NCI-H1436 treated with DMSO at 0.1 percent for 48 hours (cell line): Measurements from ENCODE around the gene MYO1H.
"Not testable (repeated sequence)": the region's sequence is repeated elsewhere in the genome, so short reads cannot be mapped to it uniquely, and the experiment has no call there.

Source experiments
- DNase-seq: peaks from one replicate; lab custom pipeline; 2025; lab: John Stamatoyannopoulos, UW

MYO1H gene

DNA sequence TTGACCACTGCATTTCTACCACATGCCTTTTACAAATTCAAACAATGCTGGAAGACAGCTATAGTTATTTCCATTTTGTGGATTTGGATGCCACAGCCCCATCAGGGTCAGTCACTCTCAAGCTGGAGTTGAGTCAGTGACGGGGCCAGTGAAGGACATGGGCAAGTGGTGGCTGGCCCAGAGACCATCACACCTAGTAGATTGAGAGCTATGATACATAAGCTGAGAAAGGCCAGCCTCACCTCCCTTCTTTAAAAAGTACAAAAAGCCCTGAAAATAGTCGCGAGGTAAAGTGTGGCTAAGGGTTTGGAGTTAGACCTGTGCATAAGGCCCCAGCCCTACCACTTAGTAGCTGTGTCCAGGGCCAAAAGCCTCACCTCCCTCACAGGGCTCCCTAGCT is 125.3 kb downstream of the MYO1H start:
- no peak for DNase-seq

DNA sequence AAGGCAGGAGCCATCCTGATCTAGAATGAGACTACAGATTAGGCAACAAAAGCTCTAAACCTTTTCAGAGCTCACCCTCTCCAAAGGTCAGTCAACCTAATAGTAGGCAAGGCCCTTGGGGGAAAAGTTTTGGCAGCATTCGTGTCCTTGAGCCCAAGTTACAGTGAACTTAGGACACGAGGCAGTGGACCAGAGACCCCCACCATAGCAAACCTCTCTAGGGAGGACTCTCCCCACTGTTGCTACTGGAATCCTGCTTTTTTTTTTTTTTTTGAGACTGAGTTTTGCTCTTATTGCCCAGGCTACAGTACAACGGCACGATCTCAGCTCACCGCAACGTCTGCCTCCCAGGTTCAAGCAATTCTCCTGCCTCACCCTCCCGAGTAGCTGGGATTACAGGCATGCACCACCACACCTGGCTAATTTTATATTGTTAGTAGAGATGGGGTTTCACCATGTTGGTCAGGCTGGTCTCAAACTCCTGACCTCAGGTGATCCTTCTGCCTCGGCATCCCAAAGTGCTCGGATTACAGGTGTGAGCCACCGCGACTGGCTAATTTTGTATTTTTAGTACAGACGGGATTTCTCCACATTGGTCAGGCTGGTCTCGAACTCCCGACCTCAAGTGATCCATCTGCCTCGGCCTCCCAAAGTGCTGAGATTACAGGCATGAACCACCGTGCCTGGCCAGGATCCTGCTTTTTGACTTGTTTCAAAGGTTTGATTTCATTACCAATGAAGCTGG is 126.0 kb downstream of the MYO1H start:
- DNase-seq = not testable (repeated sequence)

GRCh38 chr12:109475121-109475520 is 127.4 kb downstream of the MYO1H start:
- DNase-seq = no peak

DNA sequence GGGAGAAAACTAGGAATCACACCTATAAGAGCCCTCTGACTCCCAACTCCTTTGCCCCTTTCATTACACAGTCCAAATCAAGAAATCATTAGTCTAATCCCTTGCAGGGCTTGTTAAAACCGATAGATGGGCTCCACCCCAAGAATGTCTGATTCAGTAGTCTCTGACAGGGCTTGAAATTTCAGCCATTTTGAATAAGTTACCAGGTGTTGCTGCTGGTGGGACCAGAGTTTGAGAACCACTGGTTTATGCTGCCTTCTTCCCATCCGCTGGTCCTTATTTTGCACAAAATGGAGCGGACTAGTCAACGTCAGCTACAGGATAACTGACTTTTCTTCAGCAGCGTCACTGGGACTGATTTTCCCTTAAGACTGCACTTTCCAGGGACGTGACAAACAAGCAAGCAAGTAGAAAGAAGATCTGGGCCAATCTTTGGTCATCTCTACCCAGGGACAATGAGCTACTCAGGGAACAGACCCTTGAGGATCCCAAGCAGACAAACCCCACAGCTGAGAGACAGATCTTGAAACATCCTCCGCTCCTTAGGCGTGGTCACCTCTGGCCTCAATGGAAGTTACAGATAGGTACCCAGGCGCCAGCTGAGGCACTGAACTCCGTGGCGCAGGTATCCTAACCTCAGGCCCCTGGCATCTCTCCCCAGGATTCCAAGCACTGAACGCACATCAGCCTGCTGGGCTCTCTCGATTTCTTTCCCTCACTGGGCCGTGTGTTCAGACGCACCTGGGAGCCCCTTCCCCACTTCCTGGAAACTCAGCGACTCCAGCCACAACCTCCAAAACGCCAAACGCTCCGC is 128.5 kb downstream of the MYO1H start:
- DNase-seq = no peak

DNA sequence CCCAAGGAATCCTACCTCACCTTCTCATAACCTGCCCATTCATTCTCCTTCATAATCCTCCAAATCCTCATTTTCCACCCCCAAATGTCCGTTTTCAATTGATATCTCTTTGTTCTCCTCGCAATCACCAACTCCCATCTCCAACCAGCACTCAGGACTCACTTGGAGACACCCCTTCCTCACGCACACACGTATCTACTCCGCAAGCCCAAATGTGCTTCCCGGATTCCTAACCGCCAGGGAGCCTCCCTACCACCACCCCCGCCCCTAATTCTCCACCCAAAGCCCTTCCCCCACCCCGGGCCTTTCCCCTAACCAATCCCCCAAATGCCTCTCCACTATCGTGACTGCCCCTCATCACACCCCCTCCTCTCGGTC is 129.1 kb downstream of the MYO1H start:
- no peak for DNase-seq

DNA sequence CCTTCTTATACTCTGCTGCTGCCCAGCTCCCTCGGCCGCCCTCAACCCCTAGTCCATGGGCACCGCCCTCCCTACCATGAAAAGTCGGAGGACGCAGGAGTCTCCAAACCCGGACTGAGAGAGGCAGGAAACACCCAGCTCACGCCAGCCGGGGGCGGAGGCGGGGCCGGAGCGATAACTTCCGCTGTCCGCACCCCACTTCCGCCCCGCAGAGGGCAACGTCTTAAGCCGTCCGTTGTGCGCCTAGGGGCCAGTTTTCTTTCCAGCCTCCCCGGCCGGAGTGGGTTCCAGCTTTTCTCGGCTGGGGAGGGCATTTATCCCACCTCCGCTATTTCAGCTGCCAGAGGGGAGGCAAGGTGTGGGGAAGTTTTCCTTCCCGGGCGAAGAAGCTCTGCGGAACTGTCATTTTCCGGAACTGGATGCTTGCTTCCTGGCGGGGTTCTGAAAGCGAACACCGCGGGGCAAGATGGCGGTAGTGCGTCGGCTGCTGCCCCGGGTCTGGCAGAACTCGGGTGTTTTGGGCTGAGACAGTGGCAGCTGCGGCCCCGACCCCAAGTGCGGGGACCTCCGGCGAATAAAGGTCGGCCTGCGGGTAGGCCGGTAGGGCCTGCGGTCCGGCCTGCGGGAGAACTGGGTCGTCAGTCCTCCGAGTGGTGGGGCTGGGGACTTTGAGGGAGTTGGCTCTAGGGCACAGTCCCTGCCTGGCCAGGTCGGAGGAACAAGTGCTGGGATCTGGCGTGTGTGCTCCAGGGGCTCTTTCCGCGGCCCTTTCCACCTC is 129.7 kb downstream of the MYO1H start, which contains the start of the genes KCTD10 and UBE3B:
KCTD10 (minus strand) TSS at position 116 of the 778 bp plus-strand sequence; CDS start at position 78, 38 bp downstream.
UBE3B (plus strand) TSS at position 450 of the 778 bp plus-strand sequence. CDS start 5,918 bp downstream, outside the sequence.
- peak; percentile 25 for DNase-seq

GRCh38 chr12:109477963-109478315 is 130.2 kb downstream of the MYO1H start:
- DNase-seq = no peak

DNA sequence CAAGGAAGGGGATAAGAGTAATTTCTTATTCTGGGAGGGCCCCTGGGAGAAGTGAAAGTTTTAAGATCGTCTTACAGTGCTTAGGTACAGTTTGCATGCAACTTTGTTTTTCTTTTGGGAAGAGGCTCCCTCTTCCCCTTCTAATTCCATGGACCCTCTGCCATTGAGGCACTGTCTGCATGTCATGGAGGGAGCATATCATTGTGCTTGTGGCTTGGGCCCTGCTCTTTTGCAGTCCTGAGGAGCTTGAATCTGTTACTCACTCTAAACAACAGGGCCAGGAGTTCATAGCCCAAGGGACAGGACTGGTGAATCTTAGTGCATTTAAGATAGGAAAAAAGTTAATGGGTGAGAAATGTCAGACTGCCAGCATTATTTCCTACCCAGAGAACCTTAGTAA is 132.1 kb downstream of the MYO1H start:
- DNase-seq = no peak

GRCh38 chr12:109480356-109480755 is 132.7 kb downstream of the MYO1H start:
- no peak for DNase-seq

DNA sequence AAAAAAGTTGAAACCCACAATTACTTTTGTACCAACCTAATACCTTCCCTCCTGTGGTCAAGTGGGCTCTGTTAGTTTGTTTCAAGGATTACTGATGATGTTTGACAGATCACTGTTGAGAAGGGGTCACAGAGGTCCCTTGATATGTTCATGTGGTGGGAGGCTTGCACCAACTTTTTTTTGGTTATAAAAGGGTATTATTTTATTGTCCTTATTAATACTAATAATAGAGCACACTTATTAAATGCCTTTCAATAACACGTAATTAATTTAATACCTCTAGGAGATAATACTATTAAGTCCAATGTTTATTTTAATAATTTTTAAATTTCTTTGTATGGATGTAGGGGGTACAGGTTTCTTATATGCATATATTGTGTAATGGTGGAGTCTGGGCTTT is 134.2 kb downstream of the MYO1H start:
- no peak for DNase-seq

- DNase-seq = no peak
Observed at GRCh38 chr12:109482491-109482890, 134.8 kb downstream of the MYO1H start.

DNA sequence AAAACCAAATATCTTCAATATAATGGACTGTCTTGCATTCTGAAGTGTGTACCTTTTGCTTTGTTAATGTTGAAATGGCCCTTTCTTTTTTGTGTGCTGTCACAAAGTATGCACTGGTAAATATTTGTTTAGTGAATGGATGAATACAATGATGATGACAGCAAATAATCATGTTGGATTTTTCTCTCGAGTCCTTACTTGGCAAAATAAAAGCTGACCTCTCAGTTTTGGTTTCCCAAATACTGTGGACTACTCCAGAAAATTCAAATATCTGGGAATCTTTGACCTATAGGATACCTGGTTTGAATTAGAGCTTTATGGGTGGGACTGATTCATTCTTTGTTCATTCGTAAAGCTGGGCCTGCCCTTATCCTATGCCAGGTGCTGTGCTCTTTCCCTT is 135.2 kb downstream of the MYO1H start:
- no peak for DNase-seq

DNA sequence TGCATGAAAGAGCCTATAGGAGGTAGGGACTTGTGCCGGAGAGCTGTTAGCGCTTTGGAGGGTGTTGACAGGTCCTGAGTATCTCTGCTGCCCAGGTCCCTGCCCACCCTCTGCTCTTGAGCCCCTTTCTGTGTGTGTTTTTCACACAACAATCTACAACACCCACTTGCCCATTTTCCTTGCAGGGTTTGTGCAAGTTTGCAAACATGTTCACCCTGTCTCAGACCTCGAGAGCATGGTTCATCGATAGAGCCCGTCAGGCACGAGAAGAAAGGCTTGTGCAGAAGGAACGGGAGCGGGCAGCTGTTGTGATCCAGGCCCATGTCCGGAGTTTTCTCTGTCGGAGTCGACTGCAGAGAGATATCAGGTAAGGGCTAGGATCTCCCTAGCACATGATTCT is 135.6 kb downstream of the MYO1H start:
- no peak for DNase-seq

GRCh38 chr12:109485201-109485600 is 137.5 kb downstream of the MYO1H start:
- no peak for DNase-seq

DNA sequence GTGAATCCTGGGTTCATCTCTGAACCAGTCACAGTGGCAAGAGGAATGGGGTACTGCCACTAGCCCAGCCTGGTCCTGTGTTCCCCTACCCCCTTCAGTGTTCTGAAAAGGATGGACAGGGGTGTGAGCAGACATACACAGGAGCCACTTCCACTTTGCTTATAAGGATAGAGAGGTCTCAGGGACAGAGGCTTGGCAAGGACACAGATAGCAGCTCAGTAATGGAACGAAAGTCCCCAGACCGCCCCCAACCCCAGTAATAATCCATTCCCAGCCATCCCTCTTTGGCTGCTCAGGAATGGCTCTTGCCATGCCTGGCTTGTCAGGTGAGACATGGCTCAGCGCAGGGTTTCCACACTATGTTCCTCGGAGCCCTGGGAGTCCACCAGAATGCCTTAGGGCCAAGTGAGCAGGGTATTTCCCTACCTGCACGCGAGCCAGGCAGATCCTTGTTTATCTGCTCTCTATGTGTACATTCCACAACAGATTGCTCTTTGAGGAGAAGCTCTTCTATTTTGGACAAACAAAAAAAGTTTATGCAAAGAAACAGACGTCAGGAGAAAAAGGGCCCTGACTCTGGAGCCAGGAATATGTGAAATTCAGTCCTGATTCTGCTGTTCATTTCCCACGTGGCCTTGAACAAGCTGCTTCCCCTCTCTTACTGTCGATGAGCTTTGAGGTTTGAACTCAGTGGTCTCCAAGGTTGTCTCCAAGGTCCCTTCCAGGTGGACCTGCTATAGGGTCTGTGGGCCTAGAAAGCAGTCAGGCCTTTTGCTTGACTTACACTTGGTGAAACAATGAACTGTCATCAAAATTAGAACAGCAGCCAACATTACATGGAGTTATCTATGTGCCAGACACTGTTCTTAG is 139.7 kb downstream of the MYO1H start:
- DNase-seq = no peak

DNA sequence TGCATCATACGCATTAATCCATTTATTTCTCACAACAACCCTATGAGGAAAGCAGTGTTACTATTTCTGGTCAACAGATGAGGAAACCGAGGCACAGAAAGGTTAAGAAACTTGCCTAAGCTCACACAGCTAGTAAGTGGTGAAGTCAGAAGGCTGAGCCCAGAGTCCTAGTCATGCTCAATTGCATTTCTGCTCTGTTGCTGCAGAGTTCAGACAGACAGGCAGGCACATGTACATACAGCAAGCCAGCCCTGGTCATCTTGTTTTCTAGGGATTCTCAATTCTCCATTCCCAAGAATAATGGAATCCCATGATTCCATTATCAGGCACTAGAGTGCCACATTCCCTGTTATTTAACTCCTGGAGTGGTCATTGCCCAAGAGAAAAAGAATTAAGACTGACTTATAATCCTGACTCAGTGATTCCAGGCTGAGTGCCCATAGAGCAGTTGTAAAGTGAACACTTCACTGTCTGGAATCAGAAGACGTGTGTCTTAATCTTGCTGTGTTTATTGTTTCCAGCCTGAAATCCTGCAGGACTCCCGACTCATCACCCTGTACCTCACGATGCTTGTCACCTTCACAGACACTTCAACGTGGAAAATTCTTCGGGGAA is 140.5 kb downstream of the MYO1H start:
- no peak for DNase-seq

- DNase-seq = no peak
Observed at GRCh38 chr12:109489016-109489954, 141.6 kb downstream of the MYO1H start.

DNA sequence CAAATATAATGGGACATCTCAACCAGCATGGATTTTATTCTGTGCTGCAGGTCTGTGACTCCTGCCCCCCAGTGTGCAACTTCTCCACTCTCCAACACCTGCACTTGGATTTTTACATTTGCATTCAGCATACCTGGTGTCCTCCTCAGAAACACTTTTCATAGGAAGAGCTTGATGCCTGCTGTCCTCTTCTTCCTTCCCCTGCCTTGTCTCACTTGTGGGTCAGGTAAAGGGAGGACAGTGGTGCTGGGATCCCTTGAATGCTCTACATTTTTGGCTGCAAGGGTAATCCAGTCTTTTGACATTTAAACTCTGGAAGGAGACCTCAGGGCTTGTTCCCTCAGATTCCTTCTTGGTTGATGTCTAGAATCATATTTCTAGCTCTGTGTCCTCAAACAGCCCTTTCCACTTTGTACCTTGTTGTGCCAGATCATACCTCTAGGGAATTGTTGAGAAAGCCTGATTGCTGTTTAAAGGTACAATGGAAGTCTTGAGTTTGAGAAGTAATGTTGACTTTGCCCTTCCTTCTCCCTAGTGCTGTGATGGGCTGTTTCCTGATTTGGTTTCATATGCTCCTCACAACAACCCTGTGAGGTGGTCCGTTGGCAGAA is 142.4 kb downstream of the MYO1H start:
- DNase-seq = no peak

GRCh38 chr12:109491671-109492070 is 144.0 kb downstream of the MYO1H start:
- no peak for DNase-seq

GRCh38 chr12:109492371-109492770 is 144.7 kb downstream of the MYO1H start:
- no peak for DNase-seq
